Endothelial cell of umbilical vein (primary cell): Measurements from ENCODE around the gene BZW2. TPM values are rescaled to one million over a fixed set of nuclear protein-coding genes. Genes with fewer than 3 reads are reported as not detected.

Experiments used
- BruUV-seq: library from RNA; stranded (reverse); fragments of 400-500 nt; replicated peaks from 2 replicates; lab custom pipeline; 2021; lab: Mats Ljungman, UMichigan
- CTCF ChIA-PET: fragments of 300-600, 350-600 bp; sonication (Branson Sonifier 250); formaldehyde crosslinking; loops from one replicate; lab custom pipeline; 2021; ENCODE audit warnings: antibody characterized with exemption, inconsistent platforms; lab: Charles Lee
- POLR2A ChIA-PET: fragments of 300-600, 350-600 bp; sonication (Branson Sonifier 250); formaldehyde crosslinking; loops from one replicate; lab custom pipeline; 2021; ENCODE audit warnings: antibody characterized with exemption, inconsistent platforms; lab: Charles Lee
- DNase-seq: peaks from one replicate; pipeline ENCODE4 v3.0.0-alpha.2; 2011; ENCODE audit warnings: low read depth, low spot score
- FAIRE-seq: peaks from 2 replicates; lab custom pipeline; 2011; peaks lifted over from hg19 to GRCh38; lab: Jason Lieb, UNC
- H2AFZ ChIP-seq: 2 replicates; pipeline ENCODE4 v1.6.0; 2012; ENCODE audit warnings: low read depth, low read length, control low read depth, inconsistent platforms
- H3K27ac ChIP-seq: 2 replicates; pipeline ENCODE4 v1.5.1; 2011; ENCODE audit warnings: low read depth, mild to moderate bottlenecking, control low read depth, low read length, moderate library complexity; ENCODE audit not compliant: insufficient read depth
- H3K27me3 ChIP-seq, 2 experiments: 2 replicates each; pipeline versions ENCODE4 v1.6.0 to v1.6.1; 2011; ENCODE audit warnings: low read length in 2 of 2, mixed read lengths in 1 of 2; ENCODE audit not compliant: control insufficient read depth in 2 of 2, insufficient read depth in 2 of 2
- H3K36me3 ChIP-seq, 2 experiments: 2 replicates in 1 of 2; 3 replicates in 1 of 2; pipeline ENCODE4 v1.5.1; 2011; ENCODE audit warnings: low read length in 2 of 2, mild to moderate bottlenecking in 1 of 2, moderate library complexity in 1 of 2; ENCODE audit not compliant: control insufficient read depth in 2 of 2, insufficient read depth in 2 of 2; ENCODE audit errors: extremely low read depth in 1 of 2
- H3K4me1 ChIP-seq: 3 replicates; pipeline ENCODE4 v1.5.1; 2011; ENCODE audit warnings: mild to moderate bottlenecking, low read length; ENCODE audit not compliant: control insufficient read depth, insufficient read depth; ENCODE audit errors: extremely low read depth
- H3K4me2 ChIP-seq: 2 replicates; pipeline ENCODE4 v1.6.1; 2011; ENCODE audit warnings: low read length, control low read depth, mixed read lengths; ENCODE audit not compliant: insufficient read depth
- H3K4me3 ChIP-seq, 3 experiments: fragments of 200-600 bp in 1 of 3; sonication (generic), shearing (Covaris generic) in 1 of 3; replicated peaks in 1 of 3; 2 replicates each; pipeline ENCODE4 v1.5.1; 2011 to 2016; ENCODE audit warnings: control low read depth in 3 of 3, low read length in 3 of 3, mild to moderate bottlenecking in 2 of 3, inconsistent platforms in 1 of 3, low read depth in 1 of 3, moderate library complexity in 1 of 3; ENCODE audit not compliant: insufficient read depth in 1 of 3
- H3K79me2 ChIP-seq: 2 replicates; pipeline ENCODE4 v1.6.0; 2012; ENCODE audit warnings: low read length, inconsistent platforms; ENCODE audit not compliant: control insufficient read depth, insufficient read depth
- H3K9ac ChIP-seq: replicated peaks from 2 replicates; pipeline ENCODE3; 2011; ENCODE audit warnings: low read length, control low read depth; ENCODE audit not compliant: insufficient read depth; ENCODE audit errors: extremely low read depth
- H3K9me1 ChIP-seq: replicated peaks from 3 replicates; pipeline ENCODE4 v1.6.0; 2011; ENCODE audit warnings: mild to moderate bottlenecking, low read length; ENCODE audit not compliant: control insufficient read depth, insufficient read depth; ENCODE audit errors: extremely low read depth
- H3K9me3 ChIP-seq: replicated peaks from 2 replicates; pipeline ENCODE4 v1.5.1; 2012; ENCODE audit warnings: low read length, inconsistent platforms; ENCODE audit not compliant: control insufficient read depth, insufficient read depth
- H4K20me1 ChIP-seq: replicated peaks from 2 replicates; pipeline ENCODE3; 2011; ENCODE audit warnings: mild to moderate bottlenecking, low read length; ENCODE audit not compliant: control insufficient read depth, insufficient read depth; ENCODE audit errors: extremely low read depth
- EZH2 ChIP-seq: IDR thresholded peaks from 2 replicates; pipeline ENCODE4 v1.6.1; 2012; ENCODE audit warnings: borderline replicate concordance, low read depth, mild to moderate bottlenecking, moderate library complexity, low read length, inconsistent platforms; ENCODE audit not compliant: severe bottlenecking
- FOS ChIP-seq: IDR thresholded peaks from 2 replicates; pipeline ENCODE4 v1.6.1; 2011; ENCODE audit warnings: mild to moderate bottlenecking, low read length, moderate library complexity, borderline replicate concordance; ENCODE audit not compliant: insufficient read depth
- GATA2 ChIP-seq: IDR thresholded peaks from 2 replicates; pipeline ENCODE4 v1.7.0; 2011; ENCODE audit warnings: low read depth, mild to moderate bottlenecking, moderate library complexity, mixed read lengths, low read length; ENCODE audit not compliant: insufficient read length, insufficient read depth
- JUN ChIP-seq: IDR thresholded peaks from 2 replicates; pipeline ENCODE4 v1.6.1; 2011; ENCODE audit warnings: borderline replicate concordance, low read depth; ENCODE audit not compliant: insufficient read length, insufficient read depth
- MAX ChIP-seq: IDR thresholded peaks from 2 replicates; pipeline ENCODE4 v1.6.1; 2011; ENCODE audit not compliant: insufficient read depth, insufficient read length
- MYC ChIP-seq: IDR thresholded peaks from one replicate; pipeline ENCODE4 v1.6.1; 2011; ENCODE audit warnings: mild to moderate bottlenecking, low read depth, low read length
- POLR2A ChIP-seq: IDR thresholded peaks from 2 replicates; pipeline ENCODE4 v1.6.1; 2012; ENCODE audit warnings: low read depth, mild to moderate bottlenecking, control low read depth, low read length
- POLR2AphosphoS5 ChIP-seq: IDR thresholded peaks from 2 replicates; pipeline ENCODE4 v1.6.1; 2012; ENCODE audit warnings: low read depth, mild to moderate bottlenecking, control low read depth, low read length, moderate library complexity; ENCODE audit not compliant: insufficient read depth
- dilution Hi-C: fragments of 300-500 bp; cut with MboI; formaldehyde crosslinking; loops from one replicate; pipeline ENCODE4 v1.15.0; 2019; ENCODE audit warnings: low sequenced_read_pairs; ENCODE audit not compliant: extremely low pct_ligation_motif_present
- intact Hi-C: fragments of 100-400 bp; cut with micrococcal nuclease; formaldehyde crosslinking; loops from one replicate; pipeline ENCODE4 v1.10.0; 2022
- polyA plus RNA-seq, 4 experiments: library from polyadenylated mRNA; depleted of rRNA in 3 of 4; stranded (reverse) in 3 of 4; unstranded in 1 of 4; fragments of >200 nt; gene quantifications; 2 replicates each; pipeline versions ENCODE4 v1.2.1 to v1.2.3, GENCODE V29; 2011 to 2012; ENCODE audit warnings: missing spikeins in 1 of 4
- total RNA-seq: library from RNA; stranded (reverse); gene quantifications from 2 replicates; pipeline ENCODE4 v1.2.3, GENCODE V29; 2021
- TF ChIP-seq, protein P1 (sequence below), 2 donors: IDR thresholded peaks; 1 replicate in 1 of 2; 2 replicates in 1 of 2; pipeline ENCODE4 v1.5.1; 2011; ENCODE audit warnings: low read length in 2 of 2, mild to moderate bottlenecking in 2 of 2, moderate library complexity in 2 of 2, control low read depth in 1 of 2, inconsistent platforms in 1 of 2, low read depth in 1 of 2; ENCODE audit not compliant: insufficient read depth in 1 of 2; ENCODE audit errors: extremely low read depth in 1 of 2

BZW2 gene
- total and polyA plus RNA-seq, 2 donors (not counting 3 experiments of a cell fraction or from before 2014, with no cell fraction given): 39.7 to 106 TPM

DNA sequence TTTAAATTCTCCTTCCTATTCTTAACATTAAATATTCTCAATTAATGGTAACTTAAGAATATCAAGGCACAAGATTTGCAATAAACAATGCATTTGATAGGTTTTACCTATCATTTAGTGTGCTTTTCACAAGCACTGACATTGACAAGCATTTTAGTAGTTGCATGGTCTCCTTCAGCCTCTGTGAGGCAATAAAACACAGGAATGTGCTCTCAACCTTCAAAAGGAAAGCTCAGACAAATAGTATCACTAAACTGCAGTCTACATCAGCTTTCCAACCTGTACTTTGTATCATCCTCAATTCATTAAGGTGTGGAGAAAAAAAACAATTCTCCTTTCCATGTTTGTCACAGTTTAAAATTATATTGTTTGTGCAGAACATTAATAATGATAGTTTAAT, 56.5 kb downstream of the BZW2 start:
- BruUV-seq: no TSS peak
- Histone ChIP-seq H4K20me1 (no peaks in the 10 kb centered on the region), H2AFZ (no peak overlapping the region), H3K9ac (no peak overlapping the region), H3K4me1 (peaks cover 4% of the 10 kb centered on the region), H3K36me3 (peaks cover 8 to 36% of the 10 kb centered on the region in 2 experiments), H3K9me3 (no peaks in the 10 kb centered on the region), H3K79me2 (no peaks in the 10 kb centered on the region), H3K4me3 (no peak overlapping the region), H3K27ac (no peak overlapping the region), H3K27me3 (no peaks in the 10 kb centered on the region), H3K9me1 (no peaks in the 10 kb centered on the region), H3K4me2 (no peak overlapping the region)
- intact Hi-C loops: no loop called here
- TF ChIP-seq MAX (no peak), MYC (no peak), POLR2A (no peak), FOS (no peak)
- CTCF ChIA-PET: interaction anchor here (0.8 to 1.8 kb wide), 3 partner anchors 48 to 215 kb away, joined by 3 to 16 read pairs (median 5); no protein-coding TSS in a partner anchor
- FAIRE-seq: no peak
- dilution Hi-C loops: no loop called here
- DNase-seq: no peak
- POLR2A ChIA-PET: no interaction called here

DNA sequence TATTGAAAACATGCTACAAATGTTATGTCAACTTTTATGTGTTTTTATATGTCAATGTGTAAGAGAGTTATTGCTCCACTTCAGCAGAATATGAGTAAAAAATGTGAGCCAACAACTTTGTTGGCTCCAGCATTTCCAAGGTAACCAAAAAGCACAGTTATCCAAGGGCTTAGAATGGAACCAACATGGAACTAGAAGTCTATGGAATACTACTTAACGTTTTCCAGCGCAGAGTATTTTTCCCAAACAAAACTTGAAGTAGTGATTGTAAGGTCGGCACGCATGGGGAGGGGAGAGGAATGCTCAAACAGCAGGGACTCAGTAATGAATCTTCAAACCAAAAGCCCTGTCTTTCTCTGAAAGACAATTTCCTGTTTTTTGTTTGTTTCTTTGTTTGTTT, 62.5 kb downstream of the BZW2 start:
- H2AFZ ChIP-seq: no peak overlapping the region
- DNase-seq: no peak
- intact Hi-C loops: no loop called here

More for the DNA sequence above, 62.5 kb downstream of the BZW2 start:
- dilution Hi-C loops: no loop called here
- peaks cover 2 to 13% of the 10 kb centered on the region in 2 experiments for H3K36me3 ChIP-seq
- ChIA-PET CTCF (interaction anchor here (1.0 kb wide), 1 partner anchor 210 kb away, joined by 3 read pairs; no protein-coding TSS in a partner anchor), POLR2A (no interaction called here)
- no peaks in the 10 kb centered on the region for H3K79me2 ChIP-seq
- no peaks in the 10 kb centered on the region for H3K9me3 ChIP-seq
- TF ChIP-seq MYC (no peak), FOS (no peak), EZH2 (no peak), JUN (no peak), POLR2AphosphoS5 (no peak), POLR2A (no peak), MAX (no peak), GATA2 (no peak)
- TF ChIP-seq, protein P1, sequence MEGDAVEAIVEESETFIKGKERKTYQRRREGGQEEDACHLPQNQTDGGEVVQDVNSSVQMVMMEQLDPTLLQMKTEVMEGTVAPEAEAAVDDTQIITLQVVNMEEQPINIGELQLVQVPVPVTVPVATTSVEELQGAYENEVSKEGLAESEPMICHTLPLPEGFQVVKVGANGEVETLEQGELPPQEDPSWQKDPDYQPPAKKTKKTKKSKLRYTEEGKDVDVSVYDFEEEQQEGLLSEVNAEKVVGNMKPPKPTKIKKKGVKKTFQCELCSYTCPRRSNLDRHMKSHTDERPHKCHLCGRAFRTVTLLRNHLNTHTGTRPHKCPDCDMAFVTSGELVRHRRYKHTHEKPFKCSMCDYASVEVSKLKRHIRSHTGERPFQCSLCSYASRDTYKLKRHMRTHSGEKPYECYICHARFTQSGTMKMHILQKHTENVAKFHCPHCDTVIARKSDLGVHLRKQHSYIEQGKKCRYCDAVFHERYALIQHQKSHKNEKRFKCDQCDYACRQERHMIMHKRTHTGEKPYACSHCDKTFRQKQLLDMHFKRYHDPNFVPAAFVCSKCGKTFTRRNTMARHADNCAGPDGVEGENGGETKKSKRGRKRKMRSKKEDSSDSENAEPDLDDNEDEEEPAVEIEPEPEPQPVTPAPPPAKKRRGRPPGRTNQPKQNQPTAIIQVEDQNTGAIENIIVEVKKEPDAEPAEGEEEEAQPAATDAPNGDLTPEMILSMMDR (IDR thresholded peaks at IDR 0.05; ENCODE audit: extremely low read depth in 1 of 2, insufficient read depth in 1 of 2, low read depth in 1 of 2, low read length in 2 of 2): no peak
- no peaks in the 10 kb centered on the region for H3K27me3 ChIP-seq
- H3K4me1 ChIP-seq: peaks cover 8% of the 10 kb centered on the region
- H3K4me3 ChIP-seq: no peak overlapping the region
- FAIRE-seq: no peak
- no peaks in the 10 kb centered on the region for H3K9me1 ChIP-seq
- H3K4me2 ChIP-seq: no peak overlapping the region
- H3K9ac ChIP-seq: no peak overlapping the region
- BruUV-seq: no TSS peak
- H3K27ac ChIP-seq: no peak overlapping the region
- no peaks in the 10 kb centered on the region for H4K20me1 ChIP-seq
